CD4-positive, alpha-beta T cell treated with Interleukin-6 for 4 hours (primary cell): ENCODE data around the gene STIL.

Experiments
- DNase-seq: peaks from one replicate; pipeline ENCODE4 v3.0.0-alpha.2; 2020; ENCODE audit warnings: mixed read lengths

STIL gene

DNA sequence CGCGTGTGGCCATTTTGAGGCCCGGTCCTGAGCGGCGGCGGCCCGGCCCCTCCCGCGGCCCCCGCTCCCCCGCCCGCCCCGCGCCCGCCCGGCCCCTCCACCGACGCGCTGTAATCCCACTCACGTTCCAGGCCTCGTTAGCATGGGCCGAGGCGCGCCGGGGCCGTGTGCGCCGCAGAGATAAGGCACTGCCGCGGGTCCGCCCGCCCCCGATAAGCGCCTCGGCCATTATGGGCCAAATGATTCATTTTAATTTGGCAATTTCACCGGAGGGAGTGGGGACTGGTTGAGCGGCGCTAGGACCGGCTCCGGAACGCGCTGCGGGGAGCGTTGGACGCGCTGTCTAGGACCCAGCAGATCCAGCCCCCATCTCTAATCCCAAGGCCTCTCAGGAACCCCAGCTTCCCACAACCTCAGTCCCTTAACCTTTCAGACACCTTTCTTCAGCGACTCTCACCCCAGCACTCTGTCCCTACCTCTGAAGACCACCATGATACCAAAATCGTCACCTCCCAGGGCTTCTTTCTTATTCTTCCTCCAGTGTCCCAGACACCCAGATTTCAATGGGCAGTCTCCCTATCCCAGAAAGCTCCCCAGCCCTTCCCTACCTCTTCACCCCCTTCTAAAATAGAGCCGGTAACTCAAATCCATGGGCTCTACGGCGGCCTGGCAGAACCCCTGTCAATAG lies 81.6 kb downstream of the STIL start, which contains the start of gene TAL1:
Gene TAL1, minus strand, starts transcription at position 39 of the 688 bp plus-strand sequence. CDS start 6,337 bp downstream, outside the sequence.
- no peak for DNase-seq

DNA sequence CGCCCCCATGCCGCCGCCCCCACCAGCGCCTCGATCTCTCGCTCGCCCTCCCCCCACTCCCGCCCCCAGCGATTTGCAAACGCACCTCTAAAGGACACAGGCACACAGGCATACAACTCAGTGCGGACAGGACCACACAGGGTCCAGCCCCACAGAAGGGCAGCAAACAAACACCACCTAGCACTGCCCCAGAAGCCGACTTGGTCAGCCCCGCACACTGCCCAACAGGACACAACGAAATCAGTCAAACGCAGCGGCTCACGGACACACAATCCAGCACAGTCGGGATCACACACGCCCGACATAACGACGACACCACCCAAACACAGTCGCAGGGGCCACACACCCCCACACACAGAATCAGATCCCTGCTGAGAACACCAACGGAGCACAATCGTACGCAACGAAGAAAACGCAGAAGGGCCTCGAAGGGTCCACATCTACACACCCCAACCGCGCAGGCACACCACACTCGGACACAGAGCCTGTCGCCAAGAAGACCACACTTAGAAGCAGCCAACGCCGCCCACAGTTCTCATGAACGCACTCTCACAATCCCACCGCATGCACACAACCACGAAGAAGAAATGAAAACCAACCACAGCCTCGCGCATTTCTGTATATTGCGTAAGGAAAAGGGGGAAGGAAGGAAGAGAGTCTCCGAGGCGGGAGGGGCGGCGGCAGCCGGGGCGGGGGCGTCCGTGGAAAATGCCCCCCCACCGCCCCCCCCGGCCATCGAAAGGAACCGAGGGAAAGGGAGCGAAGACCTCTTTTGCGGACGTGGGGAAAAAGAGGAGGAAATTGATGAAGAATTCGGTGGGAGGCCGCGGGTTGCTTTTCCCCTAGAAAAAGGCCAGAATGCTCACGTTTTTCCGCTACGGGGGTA lies 82.4 kb downstream of the STIL start:
- DNase-seq = no peak

DNA sequence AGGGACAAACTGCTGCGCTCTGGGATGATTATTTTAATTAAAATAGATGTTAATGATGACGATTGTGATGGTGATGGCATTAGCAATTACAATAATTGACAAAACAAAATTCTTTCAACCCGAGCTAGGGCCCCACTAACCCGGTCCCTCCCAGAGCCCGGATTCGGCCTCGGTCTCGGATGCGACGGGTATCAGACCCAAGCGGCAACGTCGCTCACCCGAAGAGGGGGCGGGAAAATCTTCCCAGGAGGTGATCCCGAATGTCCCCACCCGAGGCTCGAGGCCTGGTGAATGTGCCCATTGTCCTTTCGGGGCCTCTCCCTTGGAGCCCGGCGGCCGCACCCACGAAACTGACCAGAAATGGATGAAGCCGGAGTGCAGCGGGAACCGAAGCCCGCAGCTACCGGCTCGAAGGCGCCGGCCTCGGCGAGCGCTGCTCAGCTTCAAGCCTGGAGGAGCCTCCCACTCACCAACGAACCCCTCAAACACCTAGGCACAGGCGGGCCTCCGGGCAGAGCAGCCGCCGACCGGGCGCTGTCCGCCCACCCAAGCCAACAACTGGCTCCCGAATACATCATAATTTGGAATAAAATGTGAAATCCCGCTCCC lies 83.2 kb downstream of the STIL start:
- no peak for DNase-seq

DNA sequence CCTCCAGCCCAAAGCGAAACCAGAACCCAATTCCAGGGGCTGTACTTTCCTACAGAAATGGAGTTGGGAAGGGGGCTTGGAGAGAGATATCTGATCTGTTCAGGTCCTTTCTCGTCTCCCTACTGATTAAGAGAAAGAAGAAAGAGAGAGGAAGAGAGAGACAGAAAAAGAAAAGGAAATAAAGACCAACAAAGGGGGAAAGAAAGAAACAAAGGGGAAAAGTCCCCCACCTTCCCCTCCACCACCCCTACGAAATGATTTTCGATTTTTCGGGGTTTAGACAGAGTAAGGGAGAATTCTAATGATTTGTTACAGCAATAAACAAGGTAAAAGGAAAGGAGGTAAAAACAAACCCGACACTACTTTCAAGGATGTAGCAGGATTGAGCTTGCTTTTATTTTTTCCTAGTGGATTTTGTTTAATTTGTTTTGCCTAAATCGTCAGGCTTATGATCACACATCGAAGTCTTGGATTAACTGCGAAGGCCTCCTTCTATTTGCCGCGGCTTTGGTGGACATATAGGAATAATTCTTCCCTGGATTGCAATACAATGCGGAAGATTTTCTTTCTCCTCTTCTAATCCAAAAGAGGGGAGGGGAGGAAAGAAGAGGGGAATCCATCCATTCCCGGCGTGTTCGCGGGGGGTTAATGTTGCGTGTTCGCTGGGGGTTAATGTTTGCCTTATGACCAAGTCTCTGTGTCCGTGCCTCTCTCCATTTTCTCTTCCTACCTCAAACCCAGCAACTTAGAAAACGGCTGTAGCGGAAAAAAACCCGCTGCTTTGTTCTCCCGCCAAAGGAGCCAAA lies 83.9 kb downstream of the STIL start:
- no peak for DNase-seq

DNA sequence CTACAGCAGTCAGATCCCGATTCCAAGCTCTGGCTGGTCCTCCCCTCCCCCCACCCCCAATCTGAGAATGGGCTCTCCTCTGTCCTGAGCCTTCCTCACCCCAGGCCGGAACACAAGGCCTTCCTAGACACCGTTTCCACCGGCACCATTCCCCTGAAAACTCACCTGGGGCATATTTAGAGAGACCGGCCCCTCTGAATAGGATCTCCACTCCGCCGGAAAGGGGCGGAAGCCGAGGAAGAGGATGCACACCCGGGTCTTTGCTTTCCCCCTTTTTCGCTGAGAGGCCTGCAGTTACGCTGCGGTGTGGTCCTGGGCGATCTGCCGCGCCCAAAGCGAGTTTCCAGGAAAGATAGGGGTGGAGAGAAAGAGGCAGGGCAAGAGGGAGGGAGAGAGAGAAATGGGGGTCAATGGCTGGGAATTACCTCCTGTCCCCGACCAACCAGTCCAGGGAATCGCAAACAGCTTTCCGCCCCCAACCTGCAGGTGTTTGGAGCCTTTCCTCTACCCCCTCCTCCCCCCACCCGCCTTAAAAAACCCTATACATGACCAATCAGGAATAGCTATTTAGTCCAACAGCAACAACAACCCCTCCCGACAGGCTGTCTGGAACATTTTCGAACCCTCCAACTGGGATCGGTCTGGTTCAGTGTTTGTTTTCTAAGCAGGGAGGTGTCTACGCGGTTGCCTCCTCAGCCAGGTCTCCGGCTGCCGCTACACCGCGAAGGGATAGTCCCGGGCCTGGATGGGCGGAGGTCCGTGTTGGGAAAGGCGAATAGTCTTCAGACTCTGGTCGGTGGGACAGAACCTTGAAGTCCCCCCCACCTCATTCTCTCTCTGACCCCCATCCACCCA lies 84.7 kb downstream of the STIL start:
- no peak for DNase-seq

DNA sequence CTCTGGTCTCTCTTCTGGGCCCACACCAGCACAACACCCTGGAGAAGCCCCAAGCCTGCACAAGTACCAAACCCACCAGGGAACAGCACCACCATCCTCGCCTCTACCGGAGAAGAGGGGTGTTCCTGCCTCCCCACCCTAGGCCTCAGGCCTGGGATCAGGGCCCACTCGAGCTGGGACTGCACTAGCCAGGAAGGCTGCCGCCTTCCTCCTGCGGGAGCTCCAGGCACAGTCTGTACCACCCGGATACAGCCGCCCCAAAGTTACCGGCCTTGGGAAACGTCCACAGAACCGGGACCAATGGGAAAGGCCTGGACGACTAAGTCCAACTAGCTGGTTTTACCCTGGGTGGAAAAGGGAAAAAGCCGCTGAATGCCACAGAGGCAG lies 85.3 kb downstream of the STIL start:
- no peak for DNase-seq

DNA sequence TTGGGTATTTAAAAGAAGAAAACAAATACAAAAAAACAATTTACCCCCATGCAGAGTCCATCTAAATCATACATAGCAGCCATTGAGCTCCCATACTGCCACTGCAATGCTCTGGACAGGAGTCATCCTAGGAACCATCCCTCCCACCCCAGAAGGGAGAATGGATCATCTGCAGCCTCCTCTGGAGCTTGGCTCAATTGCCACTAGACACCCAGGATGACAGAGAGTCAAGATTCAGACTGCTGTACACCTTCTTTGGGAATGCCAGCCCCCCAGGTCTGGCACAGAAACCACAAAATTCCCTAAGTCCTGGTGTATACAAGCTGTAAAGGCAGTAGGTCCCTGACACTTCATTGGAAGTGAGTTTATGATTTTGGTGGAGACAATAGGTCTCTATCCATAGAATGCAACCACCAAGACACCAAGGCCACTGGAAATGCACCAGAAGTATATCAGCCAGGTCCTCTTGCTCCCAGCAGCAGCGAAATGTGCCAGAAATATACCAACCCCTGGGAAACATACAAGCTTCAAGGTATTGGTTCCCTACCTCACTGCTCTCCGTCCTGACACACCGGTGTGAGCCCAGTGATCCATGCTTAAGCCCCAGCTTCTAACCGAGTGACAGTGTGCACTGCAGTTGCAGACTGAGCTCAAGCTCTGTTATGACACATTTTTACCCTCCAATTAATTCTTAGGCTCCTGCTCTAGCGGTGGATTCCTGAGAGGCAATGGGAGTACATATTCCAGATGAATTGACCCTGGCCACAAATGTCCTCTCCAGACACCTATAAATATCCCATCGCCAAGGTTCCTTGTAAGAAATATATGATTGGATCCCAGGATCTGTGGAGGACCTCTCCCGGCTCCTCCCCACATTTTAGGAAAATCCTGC lies 86.4 kb downstream of the STIL start:
- no peak for DNase-seq

DNA sequence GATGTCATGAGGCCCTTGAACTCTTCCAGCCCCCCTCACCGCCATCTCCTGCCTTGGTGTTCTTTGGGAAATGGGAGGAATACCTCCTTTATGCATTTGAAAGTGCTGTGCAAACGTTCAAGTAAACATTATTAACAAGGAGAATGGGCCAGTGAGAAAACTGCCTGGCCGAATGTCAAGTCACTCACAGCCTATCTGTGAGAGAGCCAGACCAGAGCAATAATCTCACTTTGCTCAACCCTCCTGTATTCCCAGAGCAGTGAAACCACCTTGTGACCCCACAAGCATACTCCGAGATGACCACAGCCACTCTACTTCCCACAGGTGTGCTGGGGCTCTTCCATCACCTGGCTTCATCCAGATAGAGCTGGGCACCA lies 87.1 kb downstream of the STIL start:
- no peak for DNase-seq

DNA sequence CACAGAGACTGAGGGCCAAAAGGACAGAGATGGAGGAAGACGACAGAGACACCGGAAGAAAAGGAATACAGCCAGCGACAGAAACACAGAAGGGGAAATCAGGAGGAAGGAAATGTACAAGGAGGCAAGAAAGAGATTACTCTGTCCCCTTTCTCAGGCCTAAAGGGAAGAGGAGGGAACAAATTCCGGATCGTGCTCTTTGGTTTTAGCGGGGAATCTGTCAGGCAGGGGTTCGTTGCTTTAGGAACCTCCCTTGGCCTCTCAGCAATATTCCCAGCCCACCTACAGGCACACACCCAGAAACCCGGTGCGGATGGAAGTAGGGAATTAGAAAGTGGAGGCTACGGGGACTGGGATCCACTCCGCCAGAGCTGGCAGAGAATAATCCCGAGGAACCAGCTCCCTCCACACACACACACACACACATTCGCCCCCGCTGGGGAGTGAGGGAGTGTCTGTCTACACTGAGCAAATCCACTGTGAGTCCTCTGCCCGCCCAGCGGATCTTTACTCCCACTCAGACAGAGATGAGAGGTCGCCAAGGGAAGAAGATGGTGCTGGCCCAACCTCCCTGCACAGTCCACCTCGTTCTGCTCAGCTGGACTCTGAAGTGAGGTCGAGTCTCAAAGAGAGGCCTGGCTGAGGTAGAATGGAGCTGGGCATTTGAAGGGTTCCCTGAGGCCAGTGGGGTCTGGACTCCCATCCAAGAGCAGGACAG lies 87.7 kb downstream of the STIL start:
- no peak for DNase-seq

DNA sequence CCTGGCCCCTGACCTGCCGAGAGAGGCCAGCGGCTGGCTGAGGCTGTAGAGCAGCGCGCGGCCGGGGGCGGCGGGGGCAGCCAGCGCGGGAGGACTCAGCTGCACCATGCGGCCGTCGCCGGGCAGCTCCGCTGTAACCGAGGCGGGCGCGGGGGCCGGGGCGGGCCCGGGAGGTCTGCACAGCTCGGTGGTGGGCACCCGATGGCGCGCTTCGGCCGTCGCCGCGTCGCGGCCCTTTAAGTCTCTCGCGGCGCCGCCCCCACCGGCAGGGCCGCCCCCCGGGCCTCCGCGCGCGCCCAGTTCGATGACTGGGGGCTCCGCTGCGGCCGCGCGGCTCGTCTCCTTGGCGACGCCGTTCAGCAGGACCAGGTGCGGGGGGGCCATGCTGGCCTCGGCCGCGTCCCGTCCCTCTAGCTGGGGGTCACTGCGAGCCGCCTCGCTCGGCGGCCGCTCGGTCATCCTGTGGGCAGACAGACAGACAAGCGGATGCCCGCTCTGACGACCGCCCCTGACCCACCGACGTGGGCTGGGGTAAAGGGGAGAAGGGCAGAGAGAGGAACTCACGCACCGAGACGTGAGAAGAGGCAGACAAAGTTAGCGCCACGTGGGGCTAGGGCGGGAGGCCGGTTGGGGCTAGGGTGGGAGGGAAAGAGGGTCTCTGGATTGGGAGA lies 88.4 kb downstream of the STIL start:
- no peak for DNase-seq

DNA sequence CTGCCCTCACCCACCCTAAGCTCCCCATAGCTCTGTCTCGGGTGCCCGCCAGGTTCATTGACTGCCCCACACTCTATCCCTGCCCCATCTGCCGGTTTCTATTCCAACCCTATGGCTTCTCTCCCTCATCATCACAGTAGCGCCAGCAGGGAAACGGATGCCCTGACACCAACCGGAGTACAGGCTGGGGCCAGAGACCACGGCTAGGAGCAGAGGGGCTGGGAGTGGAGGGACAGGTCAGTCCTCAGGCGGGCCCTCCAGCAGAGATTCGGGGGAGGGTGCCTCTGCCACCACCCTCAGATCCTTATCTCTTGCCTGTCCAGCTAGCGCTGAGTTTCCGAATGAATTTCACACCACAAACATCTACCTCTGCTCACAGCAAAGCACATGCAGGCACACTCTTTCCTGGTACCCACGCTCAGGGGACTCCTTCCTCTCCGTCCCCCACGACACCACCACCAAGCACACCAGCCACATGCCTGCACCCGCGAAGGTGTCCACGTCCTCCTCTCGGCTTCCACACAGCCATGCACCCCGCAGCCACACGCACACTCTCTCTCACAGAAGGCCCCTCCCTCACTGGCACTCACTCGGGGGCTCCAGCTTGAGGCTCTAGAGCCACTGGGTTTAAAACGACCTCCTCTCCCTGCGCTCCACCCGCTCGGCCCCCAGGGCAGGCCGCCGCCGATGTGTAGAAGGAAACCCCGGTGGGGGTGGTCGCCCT lies 89.1 kb downstream of the STIL start:
- DNase-seq = no peak

DNA sequence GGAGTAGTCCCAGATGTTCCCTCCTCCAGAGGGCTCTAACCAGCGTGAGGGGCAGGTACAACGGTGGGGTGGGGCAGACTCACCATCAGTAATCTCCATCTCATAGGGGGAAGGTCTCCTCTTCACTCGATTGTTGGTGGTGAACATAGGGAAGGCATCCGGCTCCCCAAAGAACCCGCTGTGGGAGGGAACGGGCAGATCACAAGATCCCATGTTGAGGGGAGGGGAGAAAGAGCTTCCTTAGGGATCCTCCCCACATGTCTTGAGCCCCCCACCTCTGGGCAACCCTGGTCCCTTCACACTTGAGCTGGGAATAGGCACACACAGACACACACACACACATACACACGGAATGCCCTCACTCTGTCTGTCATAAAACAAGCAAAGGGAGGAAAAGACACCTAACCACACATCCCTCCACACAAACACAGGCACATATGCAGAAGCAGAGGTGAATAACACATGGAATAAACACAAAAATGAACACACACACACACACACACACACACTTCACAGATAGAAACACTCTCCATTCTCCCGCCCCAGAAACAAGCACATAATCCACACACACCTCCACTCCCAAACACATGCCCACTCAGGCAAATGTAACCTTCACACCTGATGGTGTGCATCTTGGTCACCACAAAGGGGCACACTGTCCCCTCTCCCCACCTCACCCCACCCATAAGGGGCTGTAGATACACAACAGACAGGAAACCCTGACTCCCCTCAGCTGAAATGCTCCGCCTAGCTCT lies 89.8 kb downstream of the STIL start:
- no peak for DNase-seq

DNA sequence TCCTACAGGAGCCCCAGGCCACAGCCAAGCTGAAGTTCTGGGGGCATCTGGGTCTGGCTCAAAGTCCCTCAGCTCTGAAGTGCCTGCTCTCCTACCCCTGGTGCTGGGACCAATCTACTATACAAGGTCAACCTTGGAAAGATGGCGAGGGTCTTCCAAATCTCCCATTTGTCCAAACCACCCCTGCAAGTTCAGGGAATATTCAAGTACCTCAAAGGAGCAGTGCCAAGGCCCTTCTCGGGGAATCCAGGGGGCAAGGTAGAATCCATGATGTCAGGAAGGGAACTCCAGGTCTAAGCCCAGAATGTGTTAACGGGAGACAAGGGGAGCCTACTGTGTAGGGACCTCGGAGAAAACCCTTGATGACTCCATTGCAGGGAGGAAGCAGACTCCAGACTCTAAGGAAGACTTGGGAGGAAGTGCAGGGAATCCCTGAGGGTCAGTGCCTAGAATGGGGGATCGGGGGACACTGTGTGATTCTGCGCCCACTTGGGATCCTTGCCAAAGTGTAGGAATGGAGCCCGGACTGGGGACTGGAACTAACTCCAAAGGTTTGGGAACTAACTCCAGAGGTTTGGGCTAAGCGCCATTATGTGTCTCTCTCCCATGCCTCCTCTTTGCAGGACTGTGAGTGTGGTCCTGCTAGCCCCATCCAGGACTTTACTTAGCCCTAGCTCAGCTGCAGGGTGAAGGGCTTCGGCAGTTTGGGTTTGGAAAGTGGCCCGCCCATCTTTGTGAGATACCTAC lies 90.6 kb downstream of the STIL start:
- DNase-seq = no peak

DNA sequence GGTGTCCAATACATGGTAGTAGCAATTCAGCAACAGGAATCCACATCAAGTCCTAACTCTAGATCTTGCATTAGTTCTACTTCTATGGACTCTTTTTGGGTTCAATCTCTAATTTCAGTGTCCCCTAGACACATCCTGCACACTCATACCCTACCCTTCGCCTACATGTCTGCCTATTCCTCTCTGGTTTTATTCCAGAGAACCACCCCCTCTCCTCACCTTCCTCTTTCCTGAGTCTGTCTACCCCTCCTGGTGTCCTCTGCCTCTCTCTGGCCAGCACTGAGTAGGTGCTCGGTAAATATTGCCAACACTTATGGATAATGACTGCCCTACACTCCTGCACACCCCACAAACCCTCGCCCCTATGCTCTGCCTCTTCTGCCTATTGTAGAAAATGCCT lies 91.5 kb downstream of the STIL start:
- DNase-seq = no peak

DNA sequence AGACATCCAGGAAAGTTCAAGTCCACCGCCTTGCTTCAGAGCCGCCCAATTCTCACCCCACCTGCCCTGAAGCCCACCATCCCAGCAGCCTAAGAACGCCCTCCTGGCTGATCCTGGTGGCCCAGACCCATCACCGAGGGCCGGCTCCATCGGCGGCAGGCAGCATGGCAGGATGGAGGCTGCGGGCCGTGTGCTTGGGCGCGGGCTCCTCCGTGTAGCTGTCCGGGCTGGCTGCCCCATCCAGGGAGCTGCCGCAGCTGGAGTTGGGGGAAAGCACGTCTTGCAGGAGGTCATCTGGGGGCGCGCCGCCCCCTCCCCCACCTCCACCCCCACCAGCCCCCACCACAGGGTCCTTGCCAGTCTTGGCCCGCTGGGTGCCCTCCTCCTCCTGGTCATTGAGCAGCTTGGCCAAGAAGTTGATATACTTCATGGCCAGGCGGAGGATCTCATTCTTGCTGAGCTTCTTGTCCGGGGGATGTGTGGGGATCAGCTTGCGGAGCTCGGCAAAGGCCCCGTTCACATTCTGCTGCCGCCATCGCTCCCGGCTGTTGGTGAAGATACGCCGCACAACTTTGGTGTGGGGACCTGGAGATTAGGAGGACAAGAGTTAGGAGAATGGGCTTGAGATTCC lies 94.2 kb downstream of the STIL start:
- DNase-seq = no peak

DNA sequence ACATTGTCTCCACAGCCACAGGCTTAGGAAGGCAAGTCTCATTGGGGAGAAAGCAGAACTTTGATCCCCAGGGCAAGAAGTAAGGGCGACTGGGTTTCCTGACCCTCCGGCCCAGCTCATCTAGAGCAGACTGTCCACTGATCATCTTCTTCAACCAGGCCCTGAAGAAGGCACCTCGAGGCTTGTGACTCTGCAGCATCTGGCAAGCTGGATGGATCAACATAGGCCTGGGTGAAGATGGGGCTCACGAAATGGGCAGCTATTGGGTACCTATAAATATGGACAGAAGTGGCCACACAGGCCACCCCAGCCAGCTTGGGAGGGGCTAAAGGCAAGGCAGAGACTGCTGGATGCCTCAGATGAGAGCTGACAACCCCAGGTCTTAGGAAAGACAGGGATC lies 94.9 kb downstream of the STIL start:
- no peak for DNase-seq
